GM12875 (cell line): ENCODE data around the gene FGF9.

Source experiments
- H3K4me3 ChIP-seq: one replicate; pipeline ENCODE4 v1.5.1; 2011; ENCODE audit warnings: low read depth, low read length, control low read depth
- TF ChIP-seq, protein P1 (sequence below): IDR thresholded peaks from 2 replicates; pipeline ENCODE4 v1.5.1; 2011; ENCODE audit warnings: low read depth, mild to moderate bottlenecking, control low read depth, inconsistent platforms, low read length, moderate library complexity, borderline replicate concordance; ENCODE audit not compliant: insufficient read depth

The FGF9 gene

DNA sequence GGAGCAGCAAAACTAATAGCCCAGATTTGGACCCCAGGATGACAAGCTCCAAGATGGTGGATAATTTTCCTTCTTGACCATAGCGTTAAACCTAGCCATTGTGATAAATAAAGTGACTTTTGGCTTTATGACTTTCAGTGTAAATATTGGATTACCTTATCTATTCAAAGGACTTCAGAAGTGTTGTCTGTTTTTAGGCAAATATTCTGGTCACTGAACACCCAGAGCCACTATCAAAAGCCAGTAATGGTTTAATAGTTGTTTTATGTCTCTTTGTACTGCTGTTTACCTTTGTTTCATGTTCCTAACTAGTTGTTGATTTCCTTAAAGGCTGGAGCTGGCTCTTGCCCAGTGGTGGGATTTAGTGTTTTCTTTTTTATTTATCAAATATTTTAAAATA lies 81.6 kb downstream of the FGF9 start:
- TF ChIP-seq, protein P1, sequence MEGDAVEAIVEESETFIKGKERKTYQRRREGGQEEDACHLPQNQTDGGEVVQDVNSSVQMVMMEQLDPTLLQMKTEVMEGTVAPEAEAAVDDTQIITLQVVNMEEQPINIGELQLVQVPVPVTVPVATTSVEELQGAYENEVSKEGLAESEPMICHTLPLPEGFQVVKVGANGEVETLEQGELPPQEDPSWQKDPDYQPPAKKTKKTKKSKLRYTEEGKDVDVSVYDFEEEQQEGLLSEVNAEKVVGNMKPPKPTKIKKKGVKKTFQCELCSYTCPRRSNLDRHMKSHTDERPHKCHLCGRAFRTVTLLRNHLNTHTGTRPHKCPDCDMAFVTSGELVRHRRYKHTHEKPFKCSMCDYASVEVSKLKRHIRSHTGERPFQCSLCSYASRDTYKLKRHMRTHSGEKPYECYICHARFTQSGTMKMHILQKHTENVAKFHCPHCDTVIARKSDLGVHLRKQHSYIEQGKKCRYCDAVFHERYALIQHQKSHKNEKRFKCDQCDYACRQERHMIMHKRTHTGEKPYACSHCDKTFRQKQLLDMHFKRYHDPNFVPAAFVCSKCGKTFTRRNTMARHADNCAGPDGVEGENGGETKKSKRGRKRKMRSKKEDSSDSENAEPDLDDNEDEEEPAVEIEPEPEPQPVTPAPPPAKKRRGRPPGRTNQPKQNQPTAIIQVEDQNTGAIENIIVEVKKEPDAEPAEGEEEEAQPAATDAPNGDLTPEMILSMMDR = no peak
- H3K4me3 ChIP-seq = no peak overlapping the region

DNA sequence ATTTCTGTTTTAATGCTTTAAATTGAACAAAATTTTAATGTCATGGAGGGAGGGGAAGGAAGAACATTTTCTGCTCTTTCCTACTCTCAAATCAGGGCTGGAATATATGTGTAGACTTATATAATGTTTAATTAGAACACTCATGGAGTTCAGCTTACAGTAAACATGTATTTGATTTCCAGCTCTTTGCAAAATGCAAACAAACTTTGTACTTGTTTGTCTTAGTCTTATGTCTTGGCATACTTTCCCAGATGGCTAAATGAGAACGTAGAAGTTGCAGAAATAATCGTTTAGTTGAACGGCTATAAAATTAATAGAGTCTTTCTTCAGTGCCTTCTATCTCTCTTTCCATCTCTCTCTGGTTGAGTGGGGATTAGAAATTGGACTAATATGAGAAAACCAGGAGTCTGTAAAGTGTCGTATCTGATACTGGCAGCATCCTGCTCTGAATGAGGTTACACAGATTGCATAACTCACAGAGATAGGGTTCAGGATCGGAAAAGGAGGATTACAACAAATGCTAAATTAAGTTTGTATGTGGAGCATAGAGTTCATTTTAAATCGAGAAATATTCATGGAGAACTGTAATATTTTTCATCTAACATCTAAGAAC lies 82.3 kb downstream of the FGF9 start:
- TF ChIP-seq, protein P1 = no peak
- H3K4me3 ChIP-seq = no peak overlapping the region
